ENCODE data around the gene TOB1.

TOB1 gene

GRCh38 chr17:50818261-50818660, 47.9 kb downstream of the TOB1 start:
- H3K9me3 ChIP-seq (ENCODE audit: control insufficient read depth, insufficient read depth, low read depth, low read length): no peaks in the 10 kb centered on the region
- ChIA-PET CTCF (interaction anchor here (0.6 to 4.8 kb wide), 15 partner anchors 12 to 335 kb away, joined by 3 to 35 read pairs (median 4); partner anchors contain the start of gene WFIKKN2), POLR2A (interaction anchor here (1.1 kb wide), 1 partner anchor 48 kb away, joined by 3 read pairs; the partner anchor contains the start of gene TOB1)
- no peak overlapping the region for H3K27ac ChIP-seq (ENCODE audit: extremely low read depth, low read depth, low read length)
- H3K4me3 ChIP-seq (ENCODE audit: low read depth, low read length): no peak overlapping the region
- no peak for TF ChIP-seq ZNF677 (tag by site-specific recombination; IDR thresholded peaks at IDR 0.05)
- no peak for TF ChIP-seq ZNF544 (tag by site-specific recombination; IDR thresholded peaks at IDR 0.05)
- no peak for TF ChIP-seq KLF9 (tag by site-specific recombination; IDR thresholded peaks at IDR 0.05; ENCODE audit: low read depth)
- TF ChIP-seq ZNF184 (tag by site-specific recombination; IDR thresholded peaks at IDR 0.05): no peak
- no peak for TF ChIP-seq HOXA7 (CRISPR knock-in tag; IDR thresholded peaks at IDR 0.05; ENCODE audit: borderline replicate concordance)
- TF ChIP-seq GLIS2 (tag by site-specific recombination; IDR thresholded peaks at IDR 0.05): no peak
- no peak for TF ChIP-seq ZFP41 (tag by site-specific recombination; IDR thresholded peaks at IDR 0.05; ENCODE audit: borderline replicate concordance)
- TF ChIP-seq ZNF548 (tag by site-specific recombination; IDR thresholded peaks at IDR 0.05): no peak
- TF ChIP-seq ZNF18 (tag by site-specific recombination; IDR thresholded peaks at IDR 0.05): no peak
- TF ChIP-seq ZNF776 (tag by site-specific recombination; IDR thresholded peaks at IDR 0.05; ENCODE audit: borderline replicate concordance): no peak
- no peak for TF ChIP-seq ZNF366 (tag by site-specific recombination; conservative IDR thresholded peaks at IDR 0.05)
- no peak for TF ChIP-seq ZNF19 (tag by site-specific recombination; IDR thresholded peaks at IDR 0.05; ENCODE audit: low read depth)
- TF ChIP-seq CTCF (tag by site-specific recombination; IDR thresholded peaks at IDR 0.05): no peak
- H3K36me3 ChIP-seq (ENCODE audit: control insufficient read depth in 2 of 2, insufficient read depth in 1 of 2, low read length in 2 of 2): no peaks in the 10 kb centered on the region
- H3K4me1 ChIP-seq (ENCODE audit: control insufficient read depth, insufficient read depth, low read length): no peaks in the 10 kb centered on the region

- H3K4me3 ChIP-seq (ENCODE audit: low read depth, low read length): no peak overlapping the region
- no peaks in the 10 kb centered on the region for H3K4me1 ChIP-seq (ENCODE audit: control insufficient read depth, insufficient read depth, low read length)
- no peaks in the 10 kb centered on the region for H3K36me3 ChIP-seq (ENCODE audit: control insufficient read depth in 2 of 2, insufficient read depth in 1 of 2, low read length in 2 of 2)
- TF ChIP-seq ZNF518A (tag by site-specific recombination; conservative IDR thresholded peaks at IDR 0.05; ENCODE audit: low read depth): no peak
- TF ChIP-seq KLF10 (tag by site-specific recombination; IDR thresholded peaks at IDR 0.05): peak; percentile 43; the same call in 1 of the 2 replicates
- no peak for TF ChIP-seq ZNF10 (tag by site-specific recombination; IDR thresholded peaks at IDR 0.05)
- POLR2A ChIA-PET: interaction anchor here (1.1 kb wide), 1 partner anchor 49 kb away, joined by 3 read pairs; the partner anchor contains the start of gene TOB1
- H3K27ac ChIP-seq (ENCODE audit: extremely low read depth, low read depth, low read length): no peak overlapping the region
- H3K9me3 ChIP-seq (ENCODE audit: control insufficient read depth, insufficient read depth, low read depth, low read length): no peaks in the 10 kb centered on the region
- CTCF ChIA-PET: interaction anchor here (0.6 to 4.8 kb wide), 22 partner anchors 9 to 335 kb away, joined by 3 to 35 read pairs (median 4); partner anchors contain the start of gene WFIKKN2
Observed at GRCh38 chr17:50817838-50818237, 48.3 kb downstream of the TOB1 start.

Measured in HEK293 (cell line).